Measurements from ENCODE around the gene ANKRD16. TPM values are rescaled to one million over a fixed set of nuclear protein-coding genes. Genes with fewer than 3 reads are reported as not detected.

ANKRD16 gene
- total and polyA plus RNA-seq, 2 of the 13 experiments (the other 11 are each of a cell fraction or from before 2014, with no cell fraction given) = 8.0 to 11.4 TPM

DNA sequence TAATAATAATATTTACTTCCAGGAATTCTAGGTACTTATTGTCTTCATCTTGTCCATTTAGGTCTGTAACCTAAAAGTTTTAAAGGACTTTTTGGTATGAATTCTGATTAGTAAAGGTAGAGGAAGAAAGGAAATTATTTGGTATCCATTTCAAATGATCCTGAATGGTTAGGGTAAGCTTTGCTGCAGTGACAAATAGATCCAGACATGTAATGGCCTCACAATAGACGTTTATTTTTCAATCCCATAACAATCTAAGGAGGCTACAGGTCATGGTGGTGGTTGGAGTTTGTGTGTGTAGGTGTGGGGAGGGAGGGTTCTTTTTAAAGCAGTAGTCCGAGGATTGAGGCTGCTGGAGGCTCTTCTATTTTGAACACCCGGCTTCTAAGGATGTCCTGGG lies 5.7 kb upstream of the ANKRD16 start:
- Histone ChIP-seq H4K20me1 (ENCODE audit: insufficient read depth, low read length) (peaks cover 8% of the 10 kb centered on the region), H3K36me3 (replicated peaks in 1 of 2; ENCODE audit: control insufficient read depth in 1 of 2, insufficient read depth in 2 of 2, low read length in 2 of 2) (peaks cover 8 to 20% of the 10 kb centered on the region in 2 experiments), H3K4me2 (ENCODE audit: low read depth, low read length) (no peak overlapping the region), H2AFZ (ENCODE audit: low read length) (no peak overlapping the region), H3K27ac (ENCODE audit: extremely low read length, insufficient read depth, low read length) (no peak overlapping the region), H3K79me2 (ENCODE audit: insufficient read depth, low read length) (peaks cover 50% of the 10 kb centered on the region), H3K9ac (ENCODE audit: insufficient read depth, low read depth, low read length) (no peak overlapping the region), H3K27me3 (ENCODE audit: control insufficient read depth in 1 of 2, insufficient read depth in 2 of 2, low read length in 2 of 2) (no peaks in the 10 kb centered on the region), H3K9me3 (ENCODE audit: low read length) (no peaks in the 10 kb centered on the region), H3K4me3 (replicated peaks in 1 of 3; ENCODE audit: insufficient read depth in 1 of 3, low read depth in 2 of 3, low read length in 3 of 3) (no peak overlapping the region), H3K4me1 (ENCODE audit: insufficient read depth, low read length) (peaks cover 28% of the 10 kb centered on the region)
- no peak for ATAC-seq
- POLR2A ChIA-PET = no interaction called here
- no peak for FAIRE-seq
- in situ Hi-C loops (cut with HindIII; ENCODE audit: extremely low pct_ligation_motif_present, low pct_unique_long_range_greater_than_20kb) = no loop called here
- TF ChIP-seq, protein P1, sequence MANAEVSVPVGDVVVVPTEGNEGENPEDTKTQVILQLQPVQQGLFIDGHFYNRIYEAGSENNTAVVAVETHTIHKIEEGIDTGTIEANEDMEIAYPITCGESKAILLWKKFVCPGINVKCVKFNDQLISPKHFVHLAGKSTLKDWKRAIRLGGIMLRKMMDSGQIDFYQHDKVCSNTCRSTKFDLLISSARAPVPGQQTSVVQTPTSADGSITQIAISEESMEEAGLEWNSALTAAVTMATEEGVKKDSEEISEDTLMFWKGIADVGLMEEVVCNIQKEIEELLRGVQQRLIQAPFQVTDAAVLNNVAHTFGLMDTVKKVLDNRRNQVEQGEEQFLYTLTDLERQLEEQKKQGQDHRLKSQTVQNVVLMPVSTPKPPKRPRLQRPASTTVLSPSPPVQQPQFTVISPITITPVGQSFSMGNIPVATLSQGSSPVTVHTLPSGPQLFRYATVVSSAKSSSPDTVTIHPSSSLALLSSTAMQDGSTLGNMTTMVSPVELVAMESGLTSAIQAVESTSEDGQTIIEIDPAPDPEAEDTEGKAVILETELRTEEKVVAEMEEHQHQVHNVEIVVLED (CRISPR knock-in tag; IDR thresholded peaks at IDR 0.05; ENCODE audit: borderline replicate concordance) = no peak
- TF ChIP-seq ZNF12 (CRISPR knock-in tag; IDR thresholded peaks at IDR 0.05) (peak; percentile 95), MATR3 (CRISPR knock-in tag; IDR thresholded peaks at IDR 0.05) (no peak)
- TF ChIP-seq, protein P2, sequence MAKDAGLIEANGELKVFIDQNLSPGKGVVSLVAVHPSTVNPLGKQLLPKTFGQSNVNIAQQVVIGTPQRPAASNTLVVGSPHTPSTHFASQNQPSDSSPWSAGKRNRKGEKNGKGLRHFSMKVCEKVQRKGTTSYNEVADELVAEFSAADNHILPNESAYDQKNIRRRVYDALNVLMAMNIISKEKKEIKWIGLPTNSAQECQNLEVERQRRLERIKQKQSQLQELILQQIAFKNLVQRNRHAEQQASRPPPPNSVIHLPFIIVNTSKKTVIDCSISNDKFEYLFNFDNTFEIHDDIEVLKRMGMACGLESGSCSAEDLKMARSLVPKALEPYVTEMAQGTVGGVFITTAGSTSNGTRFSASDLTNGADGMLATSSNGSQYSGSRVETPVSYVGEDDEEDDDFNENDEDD (CRISPR knock-in tag; IDR thresholded peaks at IDR 0.05; ENCODE audit: borderline replicate concordance) = no peak
- no TSS peak for BruUV-seq (replicated peaks)
- CTCF ChIA-PET (ENCODE audit: low intra/inter-chr PET ratio, low total read pairs) = no interaction called here
- intact Hi-C loops (cut with micrococcal nuclease; ENCODE audit: unreplicated experiment) = no loop called here
- WGBS (ENCODE audit: low lambda C conversion rate) = 88% methylated on average over 3 of the region's 3 CpGs
- DNase-seq (ENCODE audit: low spot score) = no peak

DNA sequence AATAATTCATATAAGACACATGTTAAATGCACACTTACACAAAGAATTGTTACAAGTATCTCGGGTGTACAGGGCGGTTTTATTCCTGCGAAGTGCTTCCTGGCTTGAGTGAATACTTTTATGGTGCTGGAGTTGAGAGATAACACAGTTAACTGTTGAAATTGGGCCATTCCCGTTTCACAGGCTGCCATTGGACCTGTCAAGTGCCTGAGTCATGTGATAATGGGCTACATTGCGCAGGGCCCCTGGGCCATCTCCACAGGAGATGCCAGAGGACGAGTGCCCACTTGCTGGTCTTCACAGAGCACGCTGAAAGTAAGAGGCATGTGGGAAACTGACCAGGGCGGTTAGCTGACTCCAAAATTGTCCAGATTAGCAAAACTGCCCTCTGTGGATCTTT lies 5.2 kb upstream of the ANKRD16 start:
- ChIA-PET POLR2A (no interaction called here), CTCF (ENCODE audit: low intra/inter-chr PET ratio, low total read pairs) (no interaction called here)
- H3K9ac ChIP-seq (ENCODE audit: insufficient read depth, low read depth, low read length) = no peak overlapping the region
- peaks cover 48% of the 10 kb centered on the region for H3K79me2 ChIP-seq (ENCODE audit: insufficient read depth, low read length)
- peaks cover 8 to 20% of the 10 kb centered on the region in 2 experiments for H3K36me3 ChIP-seq (replicated peaks in 1 of 2; ENCODE audit: control insufficient read depth in 1 of 2, insufficient read depth in 2 of 2, low read length in 2 of 2)
- ATAC-seq (no peak), DNase-seq (ENCODE audit: low spot score) (no peak), FAIRE-seq (no peak)
- peaks cover 8% of the 10 kb centered on the region for H4K20me1 ChIP-seq (ENCODE audit: insufficient read depth, low read length)
- no peak overlapping the region for H3K4me2 ChIP-seq (ENCODE audit: low read depth, low read length)
- no peak overlapping the region for H2AFZ ChIP-seq (ENCODE audit: low read length)
- H3K9me3 ChIP-seq (ENCODE audit: low read length) = no peaks in the 10 kb centered on the region
- BruUV-seq (replicated peaks) = no TSS peak
- intact Hi-C loops (cut with micrococcal nuclease; ENCODE audit: unreplicated experiment) (no loop called here), in situ Hi-C loops (cut with HindIII; ENCODE audit: extremely low pct_ligation_motif_present, low pct_unique_long_range_greater_than_20kb) (no loop called here)
- H3K27me3 ChIP-seq (ENCODE audit: control insufficient read depth in 1 of 2, insufficient read depth in 2 of 2, low read length in 2 of 2) = no peaks in the 10 kb centered on the region
- H3K4me3 ChIP-seq (replicated peaks in 1 of 3; ENCODE audit: insufficient read depth in 1 of 3, low read depth in 2 of 3, low read length in 3 of 3) = no peak overlapping the region
- 98% methylated on average over 5 of the region's 8 CpGs for WGBS (ENCODE audit: low lambda C conversion rate)
- H3K4me1 ChIP-seq (ENCODE audit: insufficient read depth, low read length) = peaks cover 28% of the 10 kb centered on the region
- H3K27ac ChIP-seq (ENCODE audit: extremely low read length, insufficient read depth, low read length) = no peak overlapping the region
- TF ChIP-seq HOXA5 (CRISPR knock-in tag; IDR thresholded peaks at IDR 0.05) = no peak
- TF ChIP-seq REXO4 (CRISPR knock-in tag; IDR thresholded peaks at IDR 0.05; ENCODE audit: borderline replicate concordance) = no peak
- no peak for TF ChIP-seq ATAD3A (CRISPR knock-in tag; IDR thresholded peaks at IDR 0.05)
- TF ChIP-seq ZNF44 (CRISPR knock-in tag; IDR thresholded peaks at IDR 0.05) = no peak
- no peak for TF ChIP-seq CEBPG (CRISPR knock-in tag; IDR thresholded peaks at IDR 0.05)
- TF ChIP-seq, protein P3, sequence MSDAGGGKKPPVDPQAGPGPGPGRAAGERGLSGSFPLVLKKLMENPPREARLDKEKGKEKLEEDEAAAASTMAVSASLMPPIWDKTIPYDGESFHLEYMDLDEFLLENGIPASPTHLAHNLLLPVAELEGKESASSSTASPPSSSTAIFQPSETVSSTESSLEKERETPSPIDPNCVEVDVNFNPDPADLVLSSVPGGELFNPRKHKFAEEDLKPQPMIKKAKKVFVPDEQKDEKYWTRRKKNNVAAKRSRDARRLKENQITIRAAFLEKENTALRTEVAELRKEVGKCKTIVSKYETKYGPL (CRISPR knock-in tag; IDR thresholded peaks at IDR 0.05) = no peak
- TF ChIP-seq, protein P1 (CRISPR knock-in tag; IDR thresholded peaks at IDR 0.05; ENCODE audit: borderline replicate concordance) = no peak
